B cell (primary cell): Measurements from ENCODE around the gene GXYLT1. TPM values are rescaled to one million over a fixed set of nuclear protein-coding genes. Genes with fewer than 3 reads are reported as not detected.
A peak's percentile ranks its signal among the peaks of the same experiment; 100 is the strongest.

Experiments
- ATAC-seq: fragments of 200-7000 bp; cut with Tn5 transposase; one replicate; pipeline ENCODE4 v1.10.0; 2021; ENCODE audit warnings: low read depth, mild to moderate bottlenecking, moderate number of reproducible peaks, moderate library complexity
- CTCF ChIA-PET: fragments of 350-600 bp; sonication (Branson Sonifier 250); formaldehyde crosslinking; loops from one replicate; lab custom pipeline; 2021; ENCODE audit warnings: antibody characterized with exemption, inconsistent platforms; lab: Charles Lee
- POLR2A ChIA-PET: fragments of 350-600 bp; sonication (Branson Sonifier 250); formaldehyde crosslinking; loops from one replicate; lab custom pipeline; 2021; ENCODE audit warnings: antibody characterized with exemption; lab: Charles Lee
- DNase-seq: peaks from one replicate; pipeline ENCODE4 v3.0.0; 2013
- H2AFZ ChIP-seq: 2 replicates; pipeline ENCODE4 v1.6.1; 2012; ENCODE audit warnings: mild to moderate bottlenecking, low read depth, low read length; ENCODE audit not compliant: insufficient read depth, poor library complexity, severe bottlenecking
- H3K27ac ChIP-seq, 2 donors: 1 replicate in 1 of 2; 2 replicates in 1 of 2; pipeline ENCODE4 v1.5.1; 2012 to 2013; ENCODE audit warnings: low read length in 2 of 2, mild to moderate bottlenecking in 2 of 2, moderate library complexity in 1 of 2
- H3K27me3 ChIP-seq, 4 experiments: fragments of 200-600 bp in 1 of 4; sonication (generic) in 1 of 4; replicated peaks in 1 of 4; 1 replicate in 2 of 4; 2 replicates in 2 of 4; pipeline versions ENCODE4 v1.6.1 to v1.7.0; 2013 to 2016; ENCODE audit warnings: low read length in 3 of 4, mild to moderate bottlenecking in 2 of 4, mixed read lengths in 1 of 4, moderate library complexity in 1 of 4; ENCODE audit not compliant: insufficient read depth in 4 of 4, control insufficient read depth in 3 of 4; ENCODE audit errors: control extremely low read depth in 1 of 4
- H3K36me3 ChIP-seq, 2 experiments: replicated peaks in 1 of 2; 1 replicate in 1 of 2; 2 replicates in 1 of 2; pipeline versions ENCODE4 v1.6.1 to v1.7.1; 2013; ENCODE audit warnings: low read length in 1 of 2; ENCODE audit not compliant: insufficient read depth in 2 of 2, control insufficient read depth in 1 of 2; ENCODE audit errors: control extremely low read depth in 1 of 2, extremely low read depth in 1 of 2
- H3K4me1 ChIP-seq, 2 donors: fragments of 200-600 bp in 1 of 2; sonication (generic) in 1 of 2; 1 replicate in 1 of 2; 2 replicates in 1 of 2; pipeline versions ENCODE4 v1.5.1 to v1.6.1; 2013 to 2017; ENCODE audit warnings: low read length in 2 of 2; ENCODE audit not compliant: control insufficient read depth in 2 of 2, insufficient read depth in 2 of 2
- H3K4me2 ChIP-seq: replicated peaks from 2 replicates; pipeline ENCODE3; 2012; ENCODE audit warnings: mild to moderate bottlenecking, low read depth, low read length; ENCODE audit not compliant: poor library complexity, severe bottlenecking
- H3K4me3 ChIP-seq, 5 experiments: fragments of 200-600 bp in 1 of 5; sonication (generic) in 1 of 5; 1 replicate in 3 of 5; 2 replicates in 2 of 5; pipeline versions ENCODE4 v1.5.1 to v1.7.0; 2011 to 2016; ENCODE audit warnings: low read length in 4 of 5, mild to moderate bottlenecking in 4 of 5, low read depth in 2 of 5, control low read depth in 1 of 5, moderate library complexity in 1 of 5; ENCODE audit not compliant: insufficient read depth in 1 of 5; ENCODE audit errors: control extremely low read depth in 1 of 5, extremely low read depth in 1 of 5
- H3K79me2 ChIP-seq: fragments of 200-600 bp; sonication (generic); one replicate; pipeline ENCODE4 v1.6.0; 2016; ENCODE audit warnings: low read length; ENCODE audit not compliant: control insufficient read depth, insufficient read depth
- H3K9ac ChIP-seq: fragments of 200-600 bp; sonication (generic); 2 replicates; pipeline ENCODE4 v1.6.1; 2017; ENCODE audit warnings: mild to moderate bottlenecking, low read length, moderate library complexity
- H3K9me3 ChIP-seq, 3 donors: one replicate each; pipeline versions ENCODE4 v1.6.1 to v1.7.1; 2013; ENCODE audit warnings: low read length in 2 of 3; ENCODE audit not compliant: control insufficient read depth in 2 of 3, insufficient read depth in 1 of 3; ENCODE audit errors: control extremely low read depth in 1 of 3
- H4K20me1 ChIP-seq: 2 replicates; pipeline ENCODE4 v1.6.0; 2012; ENCODE audit warnings: mild to moderate bottlenecking, low read length; ENCODE audit not compliant: insufficient read depth, control insufficient read depth, poor library complexity, severe bottlenecking
- H3K27ac Mint-ChIP-seq: one replicate; pipeline ENCODE4 v1.8.0; 2021; ENCODE audit warnings: mixed read lengths
- H3K27me3 Mint-ChIP-seq: one replicate; pipeline ENCODE4 v1.8.0; 2021; ENCODE audit warnings: mixed read lengths
- H3K4me1 Mint-ChIP-seq: one replicate; pipeline ENCODE4 v1.8.0; 2021; ENCODE audit warnings: mixed read lengths
- H3K4me3 Mint-ChIP-seq: one replicate; pipeline ENCODE4 v1.8.0; 2021; ENCODE audit warnings: mixed read lengths
- H3K9me3 Mint-ChIP-seq: one replicate; pipeline ENCODE4 v1.8.0; 2022; ENCODE audit warnings: mixed read lengths; ENCODE audit not compliant: insufficient read depth
- CTCF ChIP-seq: fragments of 200-600 bp; IDR thresholded peaks from one replicate; pipeline ENCODE4 v1.8.0; 2022; ENCODE audit warnings: antibody characterized with exemption, mild to moderate bottlenecking
- EZH2 ChIP-seq: IDR thresholded peaks from 2 replicates; pipeline ENCODE4 v1.6.1; 2012; ENCODE audit warnings: borderline replicate concordance, low read depth, mild to moderate bottlenecking, moderate library complexity, low read length; ENCODE audit not compliant: insufficient read depth, poor library complexity, severe bottlenecking
- WGBS: methylation state at CpG from one replicate; pipeline ENCODE4 v1.1.5; 2013; ENCODE audit warnings: missing lambda C conversion rate; ENCODE audit not compliant: insufficient coverage; 5-methylcytosine and 5-hydroxymethylcytosine counted together
- intact Hi-C: fragments of 100-400 bp; cut with micrococcal nuclease; formaldehyde crosslinking; loops from one replicate; pipeline ENCODE4 v1.10.0; 2022
- polyA plus RNA-seq: library from polyadenylated mRNA; depleted of rRNA; stranded (reverse); fragments of >200 nt; gene quantifications from 2 replicates; pipeline ENCODE4 v1.2.3, GENCODE V29; 2012
- total RNA-seq, 2 donors: library from RNA; stranded (reverse); fragments of 120-200 nt in 1 of 2; gene quantifications; 1 replicate in 1 of 2; 2 replicates in 1 of 2; pipeline versions ENCODE4 v1.2.3 to v1.2.4, GENCODE V29; 2013 to 2022

GXYLT1 gene
- total and polyA plus RNA-seq, 2 donors (not counting 1 experiment from before 2014, with no cell fraction given), result 2.0 to 9.4 TPM

GRCh38 chr12:42125388-42125767 is 19.3 kb downstream of the GXYLT1 start:
- POLR2A ChIA-PET, result interaction anchor here (0.7 to 0.9 kb wide), 2 partner anchors 19 to 805 kb away, joined by 3 to 5 read pairs; no protein-coding TSS in a partner anchor
- peak; percentile 27 for DNase-seq
- Histone ChIP-seq H2AFZ (peak overlapping the region; percentile 4), H3K79me2 (peaks cover 71% of the 10 kb centered on the region), H4K20me1 (peaks cover 16% of the 10 kb centered on the region), H3K9ac (no peak overlapping the region), H3K4me3 (no peak overlapping the region), H3K4me1 (peaks cover 9 to 13% of the 10 kb centered on the region in 2 donors), H3K27ac (peak overlapping the region in 1 of 2 donors; percentile 55), H3K27me3 (no peaks in the 10 kb centered on the region), H3K36me3 (no peaks in the 10 kb centered on the region), H3K9me3 (no peaks in the 10 kb centered on the region), H3K4me2 (peak overlapping the region; percentile 12)
- ATAC-seq, result peak; percentile 31
- Mint-ChIP-seq H3K4me1 (peaks cover 17% of the 10 kb centered on the region), H3K4me3 (no peak overlapping the region), H3K27ac (no peak overlapping the region), H3K9me3 (no peaks in the 10 kb centered on the region), H3K27me3 (no peaks in the 10 kb centered on the region)
- 13% methylated on average over 1 of the region's 1 CpG for WGBS
- CTCF ChIA-PET, result interaction anchor here (0.7 to 2.5 kb wide), 3 partner anchors 209 to 444 kb away, joined by 3 to 9 read pairs (median 5); no protein-coding TSS in a partner anchor
- TF ChIP-seq EZH2 (no peak), CTCF (no peak)
- intact Hi-C loops, result loop anchor here (5.0 kb wide), 1 partner anchor 442 kb away; no protein-coding TSS in a partner anchor

- Mint-ChIP-seq H3K27me3 (no peaks in the 10 kb centered on the region), H3K9me3 (no peaks in the 10 kb centered on the region), H3K4me1 (peaks cover 15% of the 10 kb centered on the region), H3K4me3 (no peak overlapping the region), H3K27ac (no peak overlapping the region)
- WGBS, result 62% methylated on average over 5 of the region's 5 CpGs
- TF ChIP-seq CTCF (no peak), EZH2 (no peak)
- Histone ChIP-seq H3K4me3 (no peak overlapping the region), H3K4me2 (peak overlapping the region; percentile 12), H4K20me1 (peaks cover 16% of the 10 kb centered on the region), H3K27me3 (no peaks in the 10 kb centered on the region), H3K36me3 (no peaks in the 10 kb centered on the region), H3K9me3 (no peaks in the 10 kb centered on the region), H3K4me1 (peaks cover 9 to 13% of the 10 kb centered on the region in 2 donors), H3K79me2 (peaks cover 70% of the 10 kb centered on the region), H3K27ac (peak overlapping the region in 1 of 2 donors; percentile 55), H2AFZ (peak overlapping the region; percentile 4), H3K9ac (peak overlapping the region; percentile 3)
- no peak for ATAC-seq
- POLR2A ChIA-PET, result interaction anchor here (0.7 to 0.9 kb wide), 2 partner anchors 19 to 805 kb away, joined by 3 to 5 read pairs; no protein-coding TSS in a partner anchor
- DNase-seq, result no peak
- intact Hi-C loops, result loop anchor here (5.0 kb wide), 1 partner anchor 442 kb away; no protein-coding TSS in a partner anchor
- CTCF ChIA-PET, result interaction anchor here (0.7 to 2.5 kb wide), 3 partner anchors 209 to 444 kb away, joined by 3 to 9 read pairs (median 5); no protein-coding TSS in a partner anchor
These were observed 19.8 kb downstream of the GXYLT1 start for GRCh38 chr12:42124764-42125387.
